WTC11 (cell line): ENCODE measurements around the gene TMEM271. TPM values are rescaled to one million over a fixed set of nuclear protein-coding genes. Genes with fewer than 3 reads are reported as not detected.

Experiments
- ATAC-seq: fragments of 200-7000 bp; cut with Tn5 transposase; 2 replicates; pipeline ENCODE4 v1.10.0; 2021; ENCODE audit warnings: mild to moderate bottlenecking, moderate library complexity
- CTCF ChIA-PET: fragments of 300-600 bp; sonication (Branson Sonifier 250); formaldehyde crosslinking; loops from one replicate; lab custom pipeline; 2021; ENCODE audit warnings: antibody characterized with exemption; lab: Charles Lee
- POLR2A ChIA-PET: fragments of 350-600 bp; sonication (Branson Sonifier 250); formaldehyde crosslinking; loops from one replicate; lab custom pipeline; 2021; ENCODE audit warnings: antibody characterized with exemption; lab: Charles Lee
- DNase-seq: peaks from one replicate; pipeline ENCODE4 v3.0.0; 2021; ENCODE audit warnings: low spot score
- H3K27ac Mint-ChIP-seq: 2 replicates; pipeline ENCODE4 v1.8.0; 2021; ENCODE audit warnings: mixed read lengths
- H3K27me3 Mint-ChIP-seq: 2 replicates; pipeline ENCODE4 v1.8.0; 2021; ENCODE audit warnings: low read depth, mild to moderate bottlenecking, moderate library complexity, mixed read lengths
- H3K36me3 Mint-ChIP-seq: 2 replicates; pipeline ENCODE4 v1.8.0; 2021; ENCODE audit warnings: mixed read lengths
- H3K4me1 Mint-ChIP-seq: 2 replicates; pipeline ENCODE4 v1.8.0; 2022; ENCODE audit warnings: mixed read lengths
- H3K4me3 Mint-ChIP-seq: 2 replicates; pipeline ENCODE4 v1.8.0; 2021; ENCODE audit warnings: mild to moderate bottlenecking, moderate library complexity, mixed read lengths
- H3K9me3 Mint-ChIP-seq: 2 replicates; pipeline ENCODE4 v1.8.0; 2021; ENCODE audit warnings: mixed read lengths
- ATF1 ChIP-seq: sonication (generic); formaldehyde crosslinking; IDR thresholded peaks from 2 replicates; pipeline ENCODE4 v1.8.1; 2023; ENCODE audit warnings: mild to moderate bottlenecking, moderate library complexity, missing genetic modification reagents
- EMX1 ChIP-seq: fragments of 250-450 bp; sonication (Bioruptor Pico); IDR thresholded peaks from 2 replicates; pipeline ENCODE4 v1.8.0; 2021; ENCODE audit warnings: mild to moderate bottlenecking
- ESRRA ChIP-seq: sonication (generic); formaldehyde crosslinking; IDR thresholded peaks from 2 replicates; pipeline ENCODE4 v1.8.1; 2022; ENCODE audit warnings: mild to moderate bottlenecking, missing genetic modification reagents, borderline replicate concordance
- ETV6 ChIP-seq: sonication (generic); formaldehyde crosslinking; IDR thresholded peaks from 2 replicates; pipeline ENCODE4 v1.8.1; 2022; ENCODE audit warnings: mild to moderate bottlenecking, missing genetic modification reagents
- FOXP1 ChIP-seq: sonication (generic); formaldehyde crosslinking; IDR thresholded peaks from 2 replicates; pipeline ENCODE4 v1.8.0; 2022; ENCODE audit warnings: missing genetic modification reagents, mild to moderate bottlenecking, moderate library complexity, borderline replicate concordance
- JAZF1 ChIP-seq: fragments of 250-450 bp; sonication (Bioruptor Pico); IDR thresholded peaks from 2 replicates; pipeline ENCODE4 v1.9.0; 2021; ENCODE audit warnings: moderate library complexity, mild to moderate bottlenecking, inconsistent platforms
- JUN ChIP-seq: sonication (generic); formaldehyde crosslinking; IDR thresholded peaks from 2 replicates; pipeline ENCODE4 v1.8.0; 2023; ENCODE audit warnings: mild to moderate bottlenecking, missing genetic modification reagents
- KAT7 ChIP-seq: sonication (generic); formaldehyde crosslinking; IDR thresholded peaks from 2 replicates; pipeline ENCODE4 v1.8.1; 2023; ENCODE audit warnings: missing genetic modification reagents, mild to moderate bottlenecking, borderline replicate concordance
- MXD4 ChIP-seq: fragments of 250-450 bp; sonication (Bioruptor Pico); IDR thresholded peaks from 2 replicates; pipeline ENCODE4 v1.8.0; 2021; ENCODE audit warnings: mild to moderate bottlenecking, moderate library complexity, borderline replicate concordance
- NFE2L1 ChIP-seq: sonication (generic); formaldehyde crosslinking; IDR thresholded peaks from 2 replicates; pipeline ENCODE4 v1.8.1; 2023; ENCODE audit warnings: missing genetic modification reagents
- OVOL2 ChIP-seq: fragments of 250-450 bp; sonication (Bioruptor Pico); IDR thresholded peaks from 2 replicates; pipeline ENCODE4 v1.9.0; 2021; ENCODE audit warnings: mild to moderate bottlenecking, borderline replicate concordance
- PRRX2 ChIP-seq: fragments of 250-450 bp; sonication (Bioruptor Pico); IDR thresholded peaks from 2 replicates; pipeline ENCODE4 v1.8.0; 2021; ENCODE audit warnings: mild to moderate bottlenecking
- SMAD3 ChIP-seq: sonication (generic); formaldehyde crosslinking; IDR thresholded peaks from 2 replicates; pipeline ENCODE4 v1.8.0; 2022; ENCODE audit warnings: missing genetic modification reagents, mild to moderate bottlenecking, borderline replicate concordance
- SOX15 ChIP-seq: fragments of 250-450 bp; sonication (Bioruptor Pico); IDR thresholded peaks from 2 replicates; pipeline ENCODE4 v1.9.0; 2021; ENCODE audit warnings: mild to moderate bottlenecking
- TEAD4 ChIP-seq: sonication (generic); formaldehyde crosslinking; IDR thresholded peaks from 2 replicates; pipeline ENCODE4 v1.8.0; 2022; ENCODE audit warnings: mild to moderate bottlenecking, missing genetic modification reagents
- TP53 ChIP-seq: sonication (generic); formaldehyde crosslinking; IDR thresholded peaks from 2 replicates; pipeline ENCODE4 v1.8.1; 2023; ENCODE audit warnings: mild to moderate bottlenecking, missing genetic modification reagents
- ZNF263 ChIP-seq: sonication (generic); formaldehyde crosslinking; IDR thresholded peaks from 2 replicates; pipeline ENCODE4 v1.8.1; 2022; ENCODE audit warnings: low read depth, mild to moderate bottlenecking, moderate library complexity, missing genetic modification reagents
- total RNA-seq: library from RNA; stranded (reverse); gene quantifications from 3 replicates; pipeline ENCODE4 v1.2.3, GENCODE V29; 2021
- TF ChIP-seq, protein P1 (sequence below): fragments of 250-450 bp; sonication (Bioruptor Pico); IDR thresholded peaks from 2 replicates; pipeline ENCODE4 v1.9.0; 2021; ENCODE audit warnings: mild to moderate bottlenecking
- TF ChIP-seq, protein P2 (sequence below): sonication (generic); formaldehyde crosslinking; IDR thresholded peaks from 2 replicates; pipeline ENCODE4 v1.8.1; 2023; ENCODE audit warnings: mild to moderate bottlenecking, missing genetic modification reagents
- TF ChIP-seq, protein P3 (sequence below): sonication (generic); formaldehyde crosslinking; IDR thresholded peaks from 2 replicates; pipeline ENCODE4 v1.8.0; 2023; ENCODE audit warnings: missing genetic modification reagents
- TF ChIP-seq, protein P4 (sequence below): sonication (generic); formaldehyde crosslinking; IDR thresholded peaks from 2 replicates; pipeline ENCODE4 v1.8.0; 2022; ENCODE audit warnings: missing genetic modification reagents
- TF ChIP-seq, protein P5 (sequence below): sonication (generic); formaldehyde crosslinking; IDR thresholded peaks from 2 replicates; pipeline ENCODE4 v1.8.1; 2023; ENCODE audit warnings: mild to moderate bottlenecking, missing genetic modification reagents, moderate library complexity

The TMEM271 gene
- total RNA-seq, 1 experiment from 2014 or later, result 0.31 TPM

DNA sequence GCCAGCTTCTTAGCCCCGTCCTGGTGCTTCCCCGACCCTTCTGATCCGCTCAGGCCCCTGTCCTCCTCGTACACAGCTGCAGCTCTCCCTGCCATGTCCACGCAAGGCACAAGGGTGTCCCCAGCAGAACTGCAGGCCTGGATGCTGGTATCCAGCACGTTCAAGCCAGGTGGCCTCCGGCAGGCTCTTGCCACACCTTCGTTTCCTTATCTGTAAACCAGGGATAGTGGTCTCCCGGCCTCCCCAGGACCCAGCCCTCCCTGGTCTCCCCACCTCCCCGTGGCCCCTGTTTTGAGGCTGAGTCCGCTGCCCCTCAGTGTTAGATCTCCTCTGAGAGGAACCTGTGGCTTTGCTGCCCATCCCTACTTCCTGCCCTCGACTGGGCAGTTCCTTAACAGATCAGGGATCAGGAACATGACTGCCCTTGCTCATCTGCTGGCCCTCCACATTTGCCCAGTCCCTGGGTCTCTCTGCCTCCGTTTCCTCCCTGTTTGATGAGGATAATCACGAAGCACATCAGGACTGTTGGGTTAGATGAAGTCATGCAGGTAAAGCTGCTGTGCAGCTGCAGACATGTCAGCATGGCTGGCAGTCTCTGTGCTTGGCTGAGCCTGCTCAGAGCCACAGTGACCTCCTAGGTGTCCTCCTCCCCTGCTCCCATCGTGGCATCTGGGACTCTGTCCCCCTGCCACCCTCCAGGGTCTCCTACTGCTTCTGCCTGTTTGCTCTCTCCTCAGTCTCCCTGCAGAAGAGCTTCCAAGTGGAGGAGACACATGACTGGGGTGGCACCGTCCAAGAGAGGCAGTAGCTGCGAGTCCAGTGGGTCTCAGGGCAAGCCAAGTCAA lies 44.2 kb downstream of the TMEM271 start:
- no peak overlapping the region for H3K4me3 Mint-ChIP-seq
- H3K36me3 Mint-ChIP-seq, result peaks cover 39% of the 10 kb centered on the region
- POLR2A ChIA-PET, result no interaction called here
- 0 out of 2 replicates have a peak, but pooled peaks cover 7% of the 10 kb centered on the region for H3K9me3 Mint-ChIP-seq
- TF ChIP-seq, protein P1, sequence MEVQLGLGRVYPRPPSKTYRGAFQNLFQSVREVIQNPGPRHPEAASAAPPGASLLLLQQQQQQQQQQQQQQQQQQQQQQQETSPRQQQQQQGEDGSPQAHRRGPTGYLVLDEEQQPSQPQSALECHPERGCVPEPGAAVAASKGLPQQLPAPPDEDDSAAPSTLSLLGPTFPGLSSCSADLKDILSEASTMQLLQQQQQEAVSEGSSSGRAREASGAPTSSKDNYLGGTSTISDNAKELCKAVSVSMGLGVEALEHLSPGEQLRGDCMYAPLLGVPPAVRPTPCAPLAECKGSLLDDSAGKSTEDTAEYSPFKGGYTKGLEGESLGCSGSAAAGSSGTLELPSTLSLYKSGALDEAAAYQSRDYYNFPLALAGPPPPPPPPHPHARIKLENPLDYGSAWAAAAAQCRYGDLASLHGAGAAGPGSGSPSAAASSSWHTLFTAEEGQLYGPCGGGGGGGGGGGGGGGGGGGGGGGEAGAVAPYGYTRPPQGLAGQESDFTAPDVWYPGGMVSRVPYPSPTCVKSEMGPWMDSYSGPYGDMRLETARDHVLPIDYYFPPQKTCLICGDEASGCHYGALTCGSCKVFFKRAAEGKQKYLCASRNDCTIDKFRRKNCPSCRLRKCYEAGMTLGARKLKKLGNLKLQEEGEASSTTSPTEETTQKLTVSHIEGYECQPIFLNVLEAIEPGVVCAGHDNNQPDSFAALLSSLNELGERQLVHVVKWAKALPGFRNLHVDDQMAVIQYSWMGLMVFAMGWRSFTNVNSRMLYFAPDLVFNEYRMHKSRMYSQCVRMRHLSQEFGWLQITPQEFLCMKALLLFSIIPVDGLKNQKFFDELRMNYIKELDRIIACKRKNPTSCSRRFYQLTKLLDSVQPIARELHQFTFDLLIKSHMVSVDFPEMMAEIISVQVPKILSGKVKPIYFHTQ, result no peak
- TF ChIP-seq, protein P2, sequence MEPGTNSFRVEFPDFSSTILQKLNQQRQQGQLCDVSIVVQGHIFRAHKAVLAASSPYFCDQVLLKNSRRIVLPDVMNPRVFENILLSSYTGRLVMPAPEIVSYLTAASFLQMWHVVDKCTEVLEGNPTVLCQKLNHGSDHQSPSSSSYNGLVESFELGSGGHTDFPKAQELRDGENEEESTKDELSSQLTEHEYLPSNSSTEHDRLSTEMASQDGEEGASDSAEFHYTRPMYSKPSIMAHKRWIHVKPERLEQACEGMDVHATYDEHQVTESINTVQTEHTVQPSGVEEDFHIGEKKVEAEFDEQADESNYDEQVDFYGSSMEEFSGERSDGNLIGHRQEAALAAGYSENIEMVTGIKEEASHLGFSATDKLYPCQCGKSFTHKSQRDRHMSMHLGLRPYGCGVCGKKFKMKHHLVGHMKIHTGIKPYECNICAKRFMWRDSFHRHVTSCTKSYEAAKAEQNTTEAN, result no peak
- TF ChIP-seq FOXP1 (CRISPR knock-in tag) (no peak), ESRRA (CRISPR knock-in tag) (no peak), OVOL2 (no peak)
- TF ChIP-seq, all 79 proteins: peak for 0
- DNase-seq, result no peak
- H3K27ac Mint-ChIP-seq, result no peak overlapping the region
- H3K27me3 Mint-ChIP-seq, result no peaks in the 10 kb centered on the region
- peaks cover 4% of the 10 kb centered on the region for H3K4me1 Mint-ChIP-seq
- no peak for ATAC-seq
- CTCF ChIA-PET, result no interaction called here

DNA sequence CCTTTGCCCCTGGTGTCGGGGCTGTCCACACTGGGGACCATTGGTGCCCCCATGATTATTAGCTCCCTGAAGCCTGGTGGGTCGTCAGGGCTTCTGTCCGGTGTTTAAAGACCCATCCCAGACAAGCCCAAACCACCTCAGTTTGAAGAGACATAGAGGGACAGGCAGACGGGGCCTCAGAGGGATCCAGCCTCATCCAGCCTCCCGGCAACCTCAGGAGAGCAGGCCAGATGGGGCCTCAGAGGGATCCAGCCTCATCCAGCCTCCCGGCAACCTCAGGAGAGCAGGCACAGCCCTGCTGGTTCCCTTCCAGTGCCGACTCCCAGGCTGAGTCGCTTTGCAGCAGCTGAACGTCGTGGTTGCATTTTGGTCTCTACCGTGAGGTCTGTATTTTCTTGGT lies 45.0 kb downstream of the TMEM271 start:
- Mint-ChIP-seq H3K27me3 (no peaks in the 10 kb centered on the region), H3K4me3 (no peak overlapping the region), H3K36me3 (peaks cover 41% of the 10 kb centered on the region), H3K27ac (no peak overlapping the region), H3K4me1 (peaks cover 12% of the 10 kb centered on the region), H3K9me3 (0 out of 2 replicates have a peak, but pooled peaks cover 7% of the 10 kb centered on the region)
- ChIA-PET POLR2A (no interaction called here), CTCF (no interaction called here)
- ATAC-seq (no peak), DNase-seq (no peak)
- TF ChIP-seq MXD4 (CRISPR knock-in tag) (no peak), EMX1 (CRISPR knock-in tag) (no peak), SOX15 (no peak), PRRX2 (CRISPR knock-in tag) (no peak), JAZF1 (CRISPR knock-in tag) (no peak), ETV6 (no peak), SMAD3 (CRISPR knock-in tag) (no peak), TP53 (CRISPR knock-in tag) (no peak), NFE2L1 (CRISPR knock-in tag) (no peak), ATF1 (CRISPR knock-in tag) (no peak), JUN (CRISPR knock-in tag) (no peak), TEAD4 (CRISPR knock-in tag) (no peak), KAT7 (no peak), ZNF263 (CRISPR knock-in tag) (no peak)
- TF ChIP-seq, protein P3, sequence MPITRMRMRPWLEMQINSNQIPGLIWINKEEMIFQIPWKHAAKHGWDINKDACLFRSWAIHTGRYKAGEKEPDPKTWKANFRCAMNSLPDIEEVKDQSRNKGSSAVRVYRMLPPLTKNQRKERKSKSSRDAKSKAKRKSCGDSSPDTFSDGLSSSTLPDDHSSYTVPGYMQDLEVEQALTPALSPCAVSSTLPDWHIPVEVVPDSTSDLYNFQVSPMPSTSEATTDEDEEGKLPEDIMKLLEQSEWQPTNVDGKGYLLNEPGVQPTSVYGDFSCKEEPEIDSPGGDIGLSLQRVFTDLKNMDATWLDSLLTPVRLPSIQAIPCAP, result no peak
- TF ChIP-seq, protein P4, sequence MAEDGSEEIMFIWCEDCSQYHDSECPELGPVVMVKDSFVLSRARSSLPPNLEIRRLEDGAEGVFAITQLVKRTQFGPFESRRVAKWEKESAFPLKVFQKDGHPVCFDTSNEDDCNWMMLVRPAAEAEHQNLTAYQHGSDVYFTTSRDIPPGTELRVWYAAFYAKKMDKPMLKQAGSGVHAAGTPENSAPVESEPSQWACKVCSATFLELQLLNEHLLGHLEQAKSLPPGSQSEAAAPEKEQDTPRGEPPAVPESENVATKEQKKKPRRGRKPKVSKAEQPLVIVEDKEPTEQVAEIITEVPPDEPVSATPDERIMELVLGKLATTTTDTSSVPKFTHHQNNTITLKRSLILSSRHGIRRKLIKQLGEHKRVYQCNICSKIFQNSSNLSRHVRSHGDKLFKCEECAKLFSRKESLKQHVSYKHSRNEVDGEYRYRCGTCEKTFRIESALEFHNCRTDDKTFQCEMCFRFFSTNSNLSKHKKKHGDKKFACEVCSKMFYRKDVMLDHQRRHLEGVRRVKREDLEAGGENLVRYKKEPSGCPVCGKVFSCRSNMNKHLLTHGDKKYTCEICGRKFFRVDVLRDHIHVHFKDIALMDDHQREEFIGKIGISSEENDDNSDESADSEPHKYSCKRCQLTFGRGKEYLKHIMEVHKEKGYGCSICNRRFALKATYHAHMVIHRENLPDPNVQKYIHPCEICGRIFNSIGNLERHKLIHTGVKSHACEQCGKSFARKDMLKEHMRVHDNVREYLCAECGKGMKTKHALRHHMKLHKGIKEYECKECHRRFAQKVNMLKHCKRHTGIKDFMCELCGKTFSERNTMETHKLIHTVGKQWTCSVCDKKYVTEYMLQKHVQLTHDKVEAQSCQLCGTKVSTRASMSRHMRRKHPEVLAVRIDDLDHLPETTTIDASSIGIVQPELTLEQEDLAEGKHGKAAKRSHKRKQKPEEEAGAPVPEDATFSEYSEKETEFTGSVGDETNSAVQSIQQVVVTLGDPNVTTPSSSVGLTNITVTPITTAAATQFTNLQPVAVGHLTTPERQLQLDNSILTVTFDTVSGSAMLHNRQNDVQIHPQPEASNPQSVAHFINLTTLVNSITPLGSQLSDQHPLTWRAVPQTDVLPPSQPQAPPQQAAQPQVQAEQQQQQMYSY (CRISPR knock-in tag), result no peak
- TF ChIP-seq, protein P5, sequence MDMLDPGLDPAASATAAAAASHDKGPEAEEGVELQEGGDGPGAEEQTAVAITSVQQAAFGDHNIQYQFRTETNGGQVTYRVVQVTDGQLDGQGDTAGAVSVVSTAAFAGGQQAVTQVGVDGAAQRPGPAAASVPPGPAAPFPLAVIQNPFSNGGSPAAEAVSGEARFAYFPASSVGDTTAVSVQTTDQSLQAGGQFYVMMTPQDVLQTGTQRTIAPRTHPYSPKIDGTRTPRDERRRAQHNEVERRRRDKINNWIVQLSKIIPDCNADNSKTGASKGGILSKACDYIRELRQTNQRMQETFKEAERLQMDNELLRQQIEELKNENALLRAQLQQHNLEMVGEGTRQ (CRISPR knock-in tag), result no peak
- TF ChIP-seq, protein P1, result no peak
